DND-41 (cell line): ENCODE measurements around the gene ICA1L.
A peak's percentile ranks its signal among the peaks of the same experiment; 100 is the strongest.

ENCODE experiments used
- ATAC-seq: fragments of 200-7000 bp; cut with Tn5 transposase; 3 replicates; pipeline ENCODE4 v1.9.1; 2021; ENCODE audit warnings: low read depth; ENCODE audit not compliant: insufficient read depth
- DNase-seq: peaks from one replicate; pipeline ENCODE4 v3.0.0-alpha.2; 2020
- H2AFZ ChIP-seq: 2 replicates; pipeline ENCODE4 v1.6.0; 2012; ENCODE audit warnings: low read depth, low read length
- H3K27ac ChIP-seq: 2 replicates; pipeline ENCODE4 v1.5.1; 2012; ENCODE audit warnings: low read length, inconsistent platforms
- H3K27me3 ChIP-seq: fragments of 200-600 bp; sonication (generic); 2 replicates; pipeline ENCODE4 v1.6.0; 2012; ENCODE audit warnings: low read length, mild to moderate bottlenecking, inconsistent platforms; ENCODE audit not compliant: insufficient read depth, poor library complexity
- H3K36me3 ChIP-seq: 2 replicates; pipeline ENCODE4 v1.5.1; 2012; ENCODE audit warnings: low read length, inconsistent platforms; ENCODE audit not compliant: insufficient read depth
- H3K4me1 ChIP-seq: 2 replicates; pipeline ENCODE4 v1.5.1; 2012; ENCODE audit warnings: mild to moderate bottlenecking, low read length; ENCODE audit not compliant: insufficient read depth
- H3K4me2 ChIP-seq: 2 replicates; pipeline ENCODE4 v1.6.0; 2012; ENCODE audit warnings: mild to moderate bottlenecking, moderate library complexity, low read length, inconsistent platforms; ENCODE audit not compliant: insufficient read depth
- H3K4me3 ChIP-seq, 2 experiments: fragments of 200-600 bp in 1 of 2; shearing (Covaris generic) in 1 of 2; 2 replicates each; pipeline ENCODE4 v1.5.1; 2012 to 2016; ENCODE audit warnings: inconsistent platforms in 2 of 2, low read length in 2 of 2, mild to moderate bottlenecking in 2 of 2, low read depth in 1 of 2, moderate library complexity in 1 of 2
- H3K79me2 ChIP-seq: 2 replicates; pipeline ENCODE4 v1.6.0; 2012; ENCODE audit warnings: low read length, inconsistent platforms; ENCODE audit not compliant: insufficient read depth
- H3K9ac ChIP-seq: 2 replicates; pipeline ENCODE4 v1.6.0; 2012; ENCODE audit warnings: low read depth, mild to moderate bottlenecking, inconsistent platforms, low read length, moderate library complexity
- H3K9me3 ChIP-seq: 2 replicates; pipeline ENCODE4 v1.5.1; 2012; ENCODE audit warnings: low read length, moderate library complexity, mild to moderate bottlenecking, inconsistent platforms; ENCODE audit not compliant: insufficient read depth, severe bottlenecking
- H4K20me1 ChIP-seq: 2 replicates; pipeline ENCODE4 v1.6.0; 2012; ENCODE audit warnings: low read length; ENCODE audit not compliant: insufficient read depth
- EZH2 ChIP-seq: IDR thresholded peaks from 3 replicates; pipeline ENCODE4 v1.6.1; 2012; ENCODE audit warnings: borderline replicate concordance, low read depth, mild to moderate bottlenecking, moderate library complexity, low read length, inconsistent platforms; ENCODE audit not compliant: severe bottlenecking
- TF ChIP-seq, protein P1 (sequence below): IDR thresholded peaks from 2 replicates; pipeline ENCODE4 v1.5.1; 2012; ENCODE audit warnings: borderline replicate concordance, low read length, moderate library complexity, mild to moderate bottlenecking; ENCODE audit not compliant: poor library complexity, severe bottlenecking; ENCODE audit errors: extremely low read depth

Gene ICA1L

DNA sequence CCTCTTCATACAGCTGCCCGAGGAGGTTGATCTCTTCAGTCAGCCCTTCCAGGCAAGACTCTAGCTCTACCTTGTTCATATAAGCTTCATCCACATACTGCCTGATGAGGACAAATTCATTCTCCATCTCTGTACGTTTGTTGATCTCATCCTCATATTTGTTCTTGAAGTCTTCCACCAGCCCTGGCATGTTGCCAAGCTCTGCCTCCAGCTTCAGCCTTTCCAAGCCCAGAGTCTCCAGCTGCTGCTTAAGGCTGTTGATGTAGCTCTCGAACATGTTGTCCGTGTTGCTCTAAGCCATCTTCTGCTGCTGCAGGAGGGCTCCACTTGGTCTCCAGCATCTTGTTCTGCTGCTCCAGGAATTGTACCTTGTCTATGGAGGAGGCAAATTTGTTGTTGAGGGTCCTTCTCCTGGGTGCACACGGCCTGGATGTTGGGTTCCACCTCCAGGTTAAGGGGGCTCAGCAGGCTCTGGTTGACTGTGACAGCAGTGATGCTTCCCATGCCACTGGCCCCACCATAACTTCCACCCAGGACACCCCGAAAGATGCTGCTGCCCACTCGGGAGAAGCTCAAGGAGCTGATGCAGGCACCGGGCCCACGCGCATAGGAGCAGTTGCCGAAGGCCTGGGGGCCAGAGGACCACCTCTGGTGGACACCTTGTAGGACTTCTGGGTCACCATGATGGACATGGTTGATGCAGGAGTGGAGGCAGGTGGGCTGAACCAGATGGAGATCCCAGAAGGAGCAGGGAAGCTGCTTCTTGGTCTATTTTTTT, 30.3 kb downstream of the ICA1L start:
- H3K4me2 ChIP-seq: no peak overlapping the region
- H3K27me3 ChIP-seq: no peaks in the 10 kb centered on the region
- H3K27ac ChIP-seq: no peak overlapping the region
- no peak overlapping the region for H2AFZ ChIP-seq
- no peaks in the 10 kb centered on the region for H3K36me3 ChIP-seq
- no peak overlapping the region for H3K4me3 ChIP-seq
- DNase-seq: no peak
- peaks cover 8% of the 10 kb centered on the region for H3K9me3 ChIP-seq
- no peak overlapping the region for H3K9ac ChIP-seq
- H3K4me1 ChIP-seq: no peaks in the 10 kb centered on the region
- ATAC-seq: no peak
- TF ChIP-seq, protein P1, sequence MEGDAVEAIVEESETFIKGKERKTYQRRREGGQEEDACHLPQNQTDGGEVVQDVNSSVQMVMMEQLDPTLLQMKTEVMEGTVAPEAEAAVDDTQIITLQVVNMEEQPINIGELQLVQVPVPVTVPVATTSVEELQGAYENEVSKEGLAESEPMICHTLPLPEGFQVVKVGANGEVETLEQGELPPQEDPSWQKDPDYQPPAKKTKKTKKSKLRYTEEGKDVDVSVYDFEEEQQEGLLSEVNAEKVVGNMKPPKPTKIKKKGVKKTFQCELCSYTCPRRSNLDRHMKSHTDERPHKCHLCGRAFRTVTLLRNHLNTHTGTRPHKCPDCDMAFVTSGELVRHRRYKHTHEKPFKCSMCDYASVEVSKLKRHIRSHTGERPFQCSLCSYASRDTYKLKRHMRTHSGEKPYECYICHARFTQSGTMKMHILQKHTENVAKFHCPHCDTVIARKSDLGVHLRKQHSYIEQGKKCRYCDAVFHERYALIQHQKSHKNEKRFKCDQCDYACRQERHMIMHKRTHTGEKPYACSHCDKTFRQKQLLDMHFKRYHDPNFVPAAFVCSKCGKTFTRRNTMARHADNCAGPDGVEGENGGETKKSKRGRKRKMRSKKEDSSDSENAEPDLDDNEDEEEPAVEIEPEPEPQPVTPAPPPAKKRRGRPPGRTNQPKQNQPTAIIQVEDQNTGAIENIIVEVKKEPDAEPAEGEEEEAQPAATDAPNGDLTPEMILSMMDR: no peak
- no peak for TF ChIP-seq EZH2
- H3K79me2 ChIP-seq: no peaks in the 10 kb centered on the region
- H4K20me1 ChIP-seq: no peaks in the 10 kb centered on the region

DNA sequence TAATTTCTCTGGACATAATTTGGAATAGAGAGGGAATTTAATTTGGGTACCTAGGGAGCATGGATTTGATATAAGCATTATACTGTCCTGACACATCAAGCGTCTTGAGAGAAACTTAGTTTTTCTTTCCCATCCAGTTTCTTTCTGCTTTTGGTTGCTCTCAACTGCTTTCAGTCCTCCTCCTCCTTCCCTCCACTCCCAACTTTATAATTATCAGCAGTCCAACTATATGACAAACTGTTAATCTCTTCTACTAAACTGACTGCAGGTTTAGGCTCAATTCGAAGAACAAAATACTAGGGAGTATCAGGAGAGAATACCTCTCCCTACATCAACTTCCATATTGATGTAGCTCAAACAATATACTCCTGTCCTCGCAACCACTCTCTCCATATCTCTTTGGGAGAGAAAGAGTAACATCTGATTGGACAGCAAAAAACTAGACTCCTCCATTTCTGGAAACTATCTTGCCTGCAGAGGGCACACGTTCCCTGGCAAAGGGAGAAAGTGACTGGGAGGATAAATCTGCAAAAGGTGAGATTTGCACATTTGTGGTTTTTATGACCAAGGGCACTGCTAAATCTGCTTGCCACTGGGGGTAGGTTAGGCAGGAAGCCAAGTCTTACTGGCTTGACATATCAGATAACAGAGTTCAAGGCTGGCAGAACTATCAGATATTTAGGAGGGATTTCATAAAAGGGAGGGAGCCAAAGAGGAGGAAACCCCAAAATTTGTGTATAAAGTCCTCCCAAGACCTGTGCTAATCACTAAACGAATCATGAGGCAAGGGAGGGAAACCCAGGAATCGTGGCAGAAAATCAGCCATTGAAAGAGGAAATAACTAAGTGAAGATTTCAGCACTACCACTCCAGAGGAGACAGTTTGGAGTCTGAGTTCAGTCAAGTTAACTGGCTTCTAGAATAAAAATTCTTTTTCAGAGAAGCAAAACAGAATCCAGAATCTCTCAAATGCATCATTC, 40.0 kb downstream of the ICA1L start:
- DNase-seq: peak; percentile 77
- Histone ChIP-seq H3K79me2 (no peaks in the 10 kb centered on the region), H3K9me3 (no peaks in the 10 kb centered on the region), H3K27ac (no peak overlapping the region), H3K4me2 (peak overlapping the region; percentile 49), H3K27me3 (no peaks in the 10 kb centered on the region), H3K4me3 (no peak overlapping the region), H3K9ac (no peak overlapping the region), H2AFZ (peak overlapping the region; percentile 35), H3K36me3 (no peaks in the 10 kb centered on the region), H3K4me1 (peaks cover 13% of the 10 kb centered on the region), H4K20me1 (no peaks in the 10 kb centered on the region)
- no peak for TF ChIP-seq EZH2
- TF ChIP-seq, protein P1: peak; percentile 85
- ATAC-seq: peak; percentile 97

DNA sequence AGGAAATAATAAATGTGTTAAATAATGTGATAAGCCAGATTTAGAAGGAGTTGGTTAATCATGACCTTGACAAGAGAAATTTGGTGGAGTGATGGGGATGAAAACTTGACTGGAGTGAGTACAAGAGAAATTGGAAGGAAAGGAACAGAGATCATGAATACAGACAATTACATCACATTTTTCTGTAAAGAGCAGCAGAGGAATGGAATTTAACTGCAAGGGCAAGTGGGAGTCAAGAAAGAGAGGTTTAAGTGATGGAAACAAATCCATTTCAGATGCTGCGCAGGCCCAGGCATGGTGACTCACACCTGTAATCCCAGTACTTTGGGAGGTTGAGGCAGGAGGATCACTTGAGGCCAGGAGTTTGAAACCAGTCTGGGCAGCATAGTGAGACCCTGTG, 46.7 kb downstream of the ICA1L start:
- no peak for TF ChIP-seq EZH2
- TF ChIP-seq, protein P1: no peak
- no peak overlapping the region for H3K9ac ChIP-seq
- no peaks in the 10 kb centered on the region for H3K79me2 ChIP-seq
- no peak overlapping the region for H2AFZ ChIP-seq
- no peaks in the 10 kb centered on the region for H3K9me3 ChIP-seq
- no peak for DNase-seq
- no peak for ATAC-seq
- no peaks in the 10 kb centered on the region for H3K4me1 ChIP-seq
- no peak overlapping the region for H3K4me2 ChIP-seq
- no peak overlapping the region for H3K27ac ChIP-seq
- no peaks in the 10 kb centered on the region for H3K27me3 ChIP-seq
- no peaks in the 10 kb centered on the region for H3K36me3 ChIP-seq
- no peaks in the 10 kb centered on the region for H4K20me1 ChIP-seq
- H3K4me3 ChIP-seq: no peak overlapping the region
